ENCODE data around the gene TMEM63B. TPM values are rescaled to one million over a fixed set of nuclear protein-coding genes. Genes with fewer than 3 reads are reported as not detected.

TMEM63B gene
- total and polyA plus RNA-seq, 2 of the 8 experiments (the other 6 are each of a cell fraction or from before 2014, with no cell fraction given) = 61.1 to 96.8 TPM

- WGBS, 2 experiments (ENCODE audit: extremely low coverage in 1 of 2, insufficient coverage in 1 of 2, insufficient read length in 1 of 2, insufficient replicate concordance in 2 of 2, low coverage in 1 of 2, low lambda C conversion rate in 2 of 2, missing lambda C conversion rate in 1 of 2) = 57% methylated on average over 4 of the region's 6 CpGs; no CpG with 5 or more reads in 1 of the 2 experiments
- CTCF ChIA-PET (ENCODE audit: partially characterized antibody) = interaction anchor here (0.6 to 11.1 kb wide), 8 partner anchors 8 to 74 kb away, joined by 3 to 128 read pairs (median 4); no protein-coding TSS in a partner anchor
- Histone ChIP-seq H3K4ac (replicated peaks; ENCODE audit: insufficient read length, low read depth, low read length) (no peak overlapping the region), H3K4me2 (ENCODE audit: insufficient read depth in 1 of 2, low read depth in 2 of 2, low read length in 2 of 2) (peak overlapping the region; percentile 12 to 49; a peak in 3 of 4 replicates), H2AK5ac (ENCODE audit: low read depth, low read length) (no peak overlapping the region), H3K27me3 (replicated peaks in 1 of 4; ENCODE audit: control insufficient read depth in 3 of 4, extremely low read depth in 1 of 4, insufficient read depth in 3 of 4, low read length in 3 of 4) (no peaks in the 10 kb centered on the region; a peak in 1 of 7 replicates), H2BK5ac (ENCODE audit: low read depth, low read length) (0 out of 2 replicates have a peak overlapping the region, but pooled peaks have one; percentile 71), H3K79me2 (ENCODE audit: control insufficient read depth in 1 of 2, insufficient read depth in 2 of 2, low read length in 2 of 2) (no peaks in the 10 kb centered on the region), H2BK20ac (ENCODE audit: low read length) (no peak overlapping the region), H4K20me1 (replicated peaks in 1 of 2; ENCODE audit: control insufficient read depth in 1 of 2, insufficient read depth in 2 of 2, low read length in 2 of 2) (peaks cover 4 to 6% of the 10 kb centered on the region in 2 experiments), H3K4me1 (replicated peaks in 1 of 4; ENCODE audit: control insufficient read depth in 3 of 4, insufficient read depth in 4 of 4, low read length in 3 of 4) (peaks cover 1 to 9% (median 5%) of the 10 kb centered on the region in 4 experiments), H4K91ac (replicated peaks; ENCODE audit: insufficient read length, low read length) (no peak overlapping the region), H3K4me3 (ENCODE audit: extremely low read depth in 1 of 4, insufficient read depth in 2 of 4, low read depth in 3 of 4, low read length in 4 of 4) (no peak overlapping the region), H4K5ac (ENCODE audit: insufficient read length, low read depth, low read length) (no peak overlapping the region), H2BK120ac (replicated peaks; ENCODE audit: low read depth, low read length) (no peak overlapping the region), H3K9ac (replicated peaks in 1 of 4; ENCODE audit: extremely low read depth in 1 of 4, low read depth in 3 of 4, low read length in 3 of 4) (no peak overlapping the region; a peak in 1 of 7 replicates), H3K27ac (ENCODE audit: low read depth, low read length) (no peak overlapping the region; the same call in 1 of the 2 replicates), H3K23ac (ENCODE audit: insufficient read length) (no peak overlapping the region), H3K23me2 (ENCODE audit: low read depth, low read length) (no peaks in the 10 kb centered on the region; the same call in 1 of the 2 replicates), H3K18ac (ENCODE audit: extremely low read depth, low read length) (no peak overlapping the region; the same call in 1 of the 2 replicates), H3K79me1 (ENCODE audit: low read depth, low read length) (no peaks in the 10 kb centered on the region; the same call in 1 of the 2 replicates), H3K9me3 (ENCODE audit: insufficient read depth in 2 of 2, low read depth in 1 of 2, low read length in 1 of 2) (no peaks in the 10 kb centered on the region), H2AFZ (ENCODE audit: low read length) (no peak overlapping the region), H2BK15ac (ENCODE audit: low read length) (no peak overlapping the region), H3K56ac (replicated peaks; ENCODE audit: insufficient read length, low read depth, low read length) (no peak overlapping the region), H2BK12ac (ENCODE audit: low read depth, low read length) (no peak overlapping the region), H3K14ac (ENCODE audit: insufficient read length) (no peak overlapping the region), H3K36me3 (ENCODE audit: control insufficient read depth in 2 of 4, insufficient read depth in 4 of 4, low read length in 3 of 4) (peaks cover 10 to 32% (median 18%) of the 10 kb centered on the region in 4 experiments), H4K8ac (ENCODE audit: extremely low read depth, insufficient read depth, low read length) (peak overlapping the region; percentile 7; the same call in 1 of the 2 replicates)
- no peak for DNase-seq (ENCODE audit: low read depth in 1 of 2, low spot score in 2 of 2)
- TF ChIP-seq TBP (IDR thresholded peaks at IDR 0.05; ENCODE audit: low read depth, low read length) (no peak), KDM1A (IDR thresholded peaks at IDR 0.05; ENCODE audit: borderline replicate concordance, low read length) (no peak), FOSL1 (IDR thresholded peaks at IDR 0.05; ENCODE audit: insufficient read depth, low read depth, low read length) (no peak), POLR2A (IDR thresholded peaks at IDR 0.05; ENCODE audit: control extremely low read depth in 1 of 2, low read depth in 2 of 2, low read length in 2 of 2) (0 out of 3 replicates have a peak, but pooled peaks of 1 of the 2 experiments have one; percentile 23)
- no peak for FAIRE-seq
- POLR2A ChIA-PET (ENCODE audit: partially characterized antibody) = interaction anchor here (0.6 to 1.9 kb wide), 5 partner anchors 15 to 117 kb away, joined by 3 to 7 read pairs (median 3); no protein-coding TSS in a partner anchor
These were observed 11.5 kb downstream of the TMEM63B start for GRCh38 chr6:44138717-44139350.

Data from H1 (cell line).